Daoy (cell line): ENCODE data around the gene SLC22A14. TPM values are rescaled to one million over a fixed set of nuclear protein-coding genes. Genes with fewer than 3 reads are reported as not detected.
A peak's percentile ranks its signal among the peaks of the same experiment; 100 is the strongest.
"Not testable (repeated sequence)": the region's sequence is repeated elsewhere in the genome, so short reads cannot be mapped to it uniquely, and the experiment has no call there.

Experiments used
- DNase-seq: peaks from one replicate; pipeline ENCODE4 v3.0.0-alpha.2; 2015; ENCODE audit warnings: low read depth
- total RNA-seq: library from RNA; depleted of rRNA; stranded (reverse); fragments of >200 nt; shearing (Covaris generic); gene quantifications from 2 replicates; pipeline ENCODE4 v1.2.3, GENCODE V29; 2014

SLC22A14 gene
- total RNA-seq, 1 experiment from 2014 or later, result not detected

DNA sequence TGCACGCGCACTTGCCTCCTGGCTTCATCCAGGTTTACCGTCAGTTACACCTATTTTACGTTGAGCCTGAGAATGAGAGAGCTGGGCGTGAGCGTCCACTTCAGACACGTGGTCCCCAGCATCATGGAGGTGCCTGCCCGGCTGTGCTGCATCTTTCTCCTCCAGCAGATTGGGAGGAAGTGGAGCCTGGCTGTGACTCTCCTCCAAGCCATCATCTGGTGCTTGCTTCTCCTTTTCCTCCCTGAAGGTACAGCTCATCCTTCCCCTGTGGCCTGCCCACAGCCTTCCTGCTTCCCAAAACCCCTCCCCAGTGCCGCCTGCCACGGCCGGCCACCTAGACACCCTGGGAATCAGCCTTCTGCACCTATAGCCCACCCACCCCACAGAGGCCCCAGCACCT, 31.6 kb downstream of the SLC22A14 start:
- DNase-seq, result no peak

DNA sequence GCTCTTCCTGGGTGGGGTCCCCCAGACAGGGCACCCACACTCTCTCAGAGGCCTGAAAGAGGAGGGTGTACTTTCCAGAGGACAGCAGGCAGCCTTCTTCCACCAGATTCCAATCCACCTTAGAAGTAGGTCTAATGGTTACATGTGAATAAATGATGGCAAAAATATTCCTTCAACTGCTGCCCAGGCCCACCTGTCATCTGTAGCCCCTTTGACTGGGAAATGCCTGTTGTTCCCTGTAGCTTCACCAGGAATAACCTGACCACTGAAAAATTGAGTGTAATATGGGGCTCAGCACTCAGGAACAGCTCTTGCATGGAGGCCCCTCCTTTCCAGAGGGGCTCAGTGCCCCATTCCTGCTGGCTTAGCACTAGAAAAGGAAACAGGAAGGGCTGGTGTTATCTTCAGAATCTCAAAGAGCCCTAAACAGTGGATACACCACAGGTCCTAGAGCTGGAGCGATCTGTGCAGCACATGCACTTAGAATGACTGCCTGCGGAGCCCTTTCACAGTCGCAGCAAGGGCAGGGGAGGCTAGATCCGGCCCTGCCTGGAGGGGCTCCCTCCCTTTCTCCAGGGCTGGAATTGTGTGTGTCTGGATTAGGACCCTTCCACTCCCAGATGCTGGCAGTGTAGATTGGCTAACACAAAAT, 32.1 kb downstream of the SLC22A14 start:
- DNase-seq, result no peak

DNA sequence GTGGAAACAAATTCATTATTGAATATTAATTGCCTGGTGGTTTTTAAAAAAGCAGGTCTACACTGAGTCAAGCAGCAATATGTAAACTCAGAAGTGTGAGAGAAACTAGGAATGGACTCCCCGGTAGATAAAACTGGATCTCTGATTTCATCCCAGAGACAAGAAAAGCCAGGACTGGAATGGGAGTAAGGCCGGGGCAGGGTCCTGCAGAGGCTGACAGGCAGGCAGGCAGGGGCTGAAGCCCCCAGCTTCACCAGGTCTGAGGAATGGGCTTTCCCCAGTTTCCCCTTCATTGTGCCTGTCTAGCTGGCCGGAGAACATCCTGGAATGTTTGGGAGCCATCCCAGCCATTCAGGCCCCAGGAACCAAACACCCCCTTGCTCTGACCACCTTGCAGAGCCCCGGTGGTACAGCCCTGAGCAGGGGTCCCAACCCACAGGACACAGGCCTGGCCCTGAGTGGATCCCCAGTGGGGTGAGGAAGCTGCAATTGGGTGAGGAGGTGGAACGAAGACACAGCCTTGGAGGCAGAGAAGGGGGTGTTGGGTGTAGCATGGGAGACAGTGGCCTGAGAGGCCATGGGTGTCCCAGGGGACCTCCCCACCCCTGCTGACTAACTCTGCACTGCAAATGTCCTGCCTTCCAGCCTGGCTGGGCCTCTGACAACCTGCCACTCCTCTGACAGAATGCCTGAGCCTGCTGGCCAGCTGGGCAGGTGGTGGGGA, 32.8 kb downstream of the SLC22A14 start:
- DNase-seq, result no peak

DNA sequence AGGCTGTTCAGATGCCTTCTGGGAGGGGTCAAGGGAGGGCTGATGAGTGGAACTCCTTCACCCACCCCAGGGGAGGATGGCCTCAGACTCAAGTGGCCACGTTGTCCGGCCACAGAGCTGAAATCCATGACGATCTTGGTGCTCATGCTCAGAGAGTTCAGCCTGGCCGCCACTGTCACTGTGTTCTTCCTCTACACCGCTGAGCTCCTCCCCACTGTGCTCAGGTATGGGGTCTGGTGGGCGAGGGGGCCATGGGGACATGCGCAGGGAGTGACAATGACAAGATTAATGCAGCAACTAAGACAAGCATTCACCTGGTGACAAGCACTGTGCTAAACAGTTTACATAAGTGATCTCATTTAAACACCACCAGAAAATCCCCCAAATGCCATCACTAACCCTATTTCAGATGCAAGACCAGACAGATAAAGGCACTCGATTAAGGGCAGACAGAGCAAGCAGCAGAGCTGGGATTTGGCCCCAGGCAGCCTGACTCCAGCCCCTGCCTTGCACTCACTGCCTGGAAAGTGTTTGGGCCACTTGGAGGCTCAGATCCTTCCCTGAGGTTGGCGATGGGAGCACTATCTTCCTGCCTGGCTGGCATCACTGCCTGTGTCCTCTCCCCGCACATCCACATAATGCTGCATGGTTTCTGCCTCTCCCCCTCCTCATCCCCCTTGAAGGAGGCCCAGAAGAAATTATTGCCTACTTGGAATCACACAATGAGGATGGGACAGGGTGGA, 33.6 kb downstream of the SLC22A14 start:
- DNase-seq, result no peak

DNA sequence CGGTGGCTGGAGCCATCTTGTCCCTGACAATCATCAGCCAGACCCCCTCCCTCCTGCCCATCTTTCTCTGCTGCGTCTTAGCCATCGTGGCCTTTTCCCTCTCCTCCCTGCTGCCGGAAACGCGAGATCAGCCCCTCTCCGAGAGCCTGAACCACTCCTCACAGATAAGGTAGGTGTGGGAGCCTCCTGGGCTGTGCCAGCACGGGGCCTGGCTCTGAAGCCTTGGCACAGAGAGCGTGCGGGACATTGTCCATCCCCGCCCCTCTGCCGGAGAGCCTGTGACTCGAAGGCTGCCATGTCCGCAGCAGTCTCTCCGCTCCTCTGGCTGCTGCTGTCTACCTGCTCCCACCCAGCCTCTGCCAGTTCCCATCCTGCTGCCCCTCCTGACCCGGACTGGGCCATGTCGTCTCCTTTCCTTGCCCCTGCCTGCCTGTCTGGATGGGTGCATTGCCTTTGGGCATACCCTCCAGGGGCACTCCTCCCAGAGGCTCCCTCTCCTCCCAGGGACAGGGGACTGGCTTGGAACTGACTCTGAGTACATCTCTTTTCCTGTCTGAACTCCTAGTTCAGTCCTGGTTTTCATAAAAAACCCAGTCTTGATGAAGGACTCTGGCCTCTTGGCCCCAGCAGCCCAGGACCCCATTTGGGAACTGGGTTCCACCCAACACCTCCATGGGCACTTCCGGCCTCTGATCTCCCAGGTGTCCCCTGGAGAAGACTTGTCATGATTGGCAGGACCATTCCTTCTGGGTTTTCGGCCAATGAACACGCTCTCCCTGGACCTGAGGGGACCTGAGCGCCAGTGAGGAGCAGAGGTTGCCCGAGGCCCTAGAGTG, 34.5 kb downstream of the SLC22A14 start:
- DNase-seq, result no peak

DNA sequence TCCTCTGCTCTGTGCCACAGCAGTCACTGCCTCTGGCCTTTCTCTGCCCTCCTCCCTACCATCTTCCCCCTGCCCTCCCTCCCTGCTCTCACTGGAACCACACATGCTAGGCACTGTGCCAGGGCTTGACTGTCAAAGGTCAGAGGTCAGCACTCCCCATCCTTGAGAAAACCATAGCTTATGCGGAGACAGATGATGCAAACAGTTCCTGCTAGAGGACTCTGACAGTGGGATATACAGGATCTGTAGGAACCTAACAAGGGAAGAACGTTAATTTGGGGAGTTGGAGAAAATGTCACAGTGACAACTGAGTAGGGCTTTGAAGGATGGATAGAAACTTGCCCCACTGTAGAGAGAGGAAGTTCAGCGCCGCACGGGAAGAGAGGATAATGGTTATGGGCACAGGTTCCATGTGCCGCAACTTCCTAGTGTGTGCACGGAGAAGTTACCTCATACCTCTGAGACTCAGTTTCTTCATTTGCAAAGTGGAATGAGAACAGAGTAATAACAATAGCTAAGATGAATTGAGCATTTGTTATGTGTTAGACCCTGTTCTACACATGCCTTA, 35.2 kb downstream of the SLC22A14 start:
- no peak for DNase-seq

DNA sequence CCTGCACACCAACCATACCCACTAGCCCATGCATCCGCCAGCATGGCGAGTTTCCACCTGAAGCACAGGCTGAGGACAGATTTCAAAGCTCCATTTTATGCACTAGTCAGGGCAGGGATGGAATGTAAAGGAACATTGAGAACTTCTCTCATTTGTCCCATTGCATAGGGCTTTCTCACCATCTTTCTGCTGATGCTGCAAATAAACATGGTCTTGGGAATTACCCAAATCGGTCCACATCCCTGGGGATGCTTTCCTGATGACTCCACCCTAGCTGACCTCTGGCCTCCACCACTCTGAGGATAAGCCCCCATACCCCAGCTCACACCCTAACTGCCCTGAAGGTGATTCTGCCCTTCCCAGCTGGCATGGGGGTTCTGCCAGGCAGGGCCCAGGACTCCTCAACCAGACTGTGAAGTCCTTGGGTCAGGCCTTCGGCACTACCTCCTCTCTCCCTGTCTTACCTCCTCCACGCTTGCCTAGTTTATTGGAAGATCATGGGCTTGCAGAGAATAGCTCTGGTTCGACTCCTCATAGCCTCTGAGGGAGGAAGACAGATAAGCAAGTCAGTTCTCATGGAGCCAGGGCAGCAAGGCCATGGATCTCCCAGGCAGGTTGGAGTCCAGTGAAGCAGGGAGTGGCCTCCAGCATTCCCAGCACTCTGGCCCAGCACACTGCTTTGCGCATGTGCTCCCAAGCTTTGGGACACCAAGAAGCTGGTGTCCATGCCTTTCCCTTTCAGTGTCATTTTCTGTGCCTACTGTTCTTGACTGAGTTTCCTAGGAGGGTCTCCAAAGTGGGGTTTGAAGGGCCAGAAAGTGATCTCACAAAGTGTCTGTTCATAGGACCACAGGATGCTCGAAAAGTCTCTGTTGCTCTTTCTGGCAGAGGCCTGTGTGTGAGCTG, 36.9 kb downstream of the SLC22A14 start:
- no peak for DNase-seq

DNA sequence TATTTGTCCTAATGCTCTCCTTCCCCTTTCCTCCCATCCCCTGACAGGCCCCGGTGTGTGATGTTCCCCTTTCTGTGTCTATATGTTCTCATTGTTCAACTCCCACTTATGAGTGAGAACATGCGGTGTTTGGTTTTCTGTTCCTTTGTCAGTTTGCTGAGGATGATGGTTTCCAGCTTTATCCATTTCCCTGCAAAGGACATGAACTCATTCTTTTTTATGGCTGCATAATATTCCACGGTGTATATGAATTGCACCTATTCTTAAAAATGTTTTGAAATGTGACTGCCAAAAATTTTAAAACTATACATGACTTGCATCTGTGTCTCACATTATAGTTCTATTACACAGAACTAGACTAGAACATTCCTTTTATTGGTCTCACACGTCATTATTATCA, 38.5 kb downstream of the SLC22A14 start:
- DNase-seq, result not testable (repeated sequence)

DNA sequence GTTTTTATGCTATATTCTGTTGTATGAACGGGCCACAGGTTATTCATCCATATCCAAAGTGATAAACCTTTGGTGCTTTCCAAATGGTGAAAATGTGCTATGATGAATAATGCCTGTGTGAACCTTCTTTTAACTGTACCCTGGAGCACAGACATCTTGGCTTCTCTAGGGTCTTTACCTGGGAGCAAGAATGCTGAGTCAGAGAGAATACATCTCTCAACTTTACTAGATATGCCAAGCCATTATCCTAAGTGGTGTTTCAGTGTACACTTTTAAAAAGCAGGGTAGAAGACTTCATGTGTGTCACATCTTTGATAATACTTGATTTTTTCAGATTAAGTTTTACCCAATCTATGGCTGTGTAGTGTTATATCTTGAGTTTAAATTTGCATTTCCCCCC, 41.0 kb downstream of the SLC22A14 start:
- DNase-seq, result no peak

DNA sequence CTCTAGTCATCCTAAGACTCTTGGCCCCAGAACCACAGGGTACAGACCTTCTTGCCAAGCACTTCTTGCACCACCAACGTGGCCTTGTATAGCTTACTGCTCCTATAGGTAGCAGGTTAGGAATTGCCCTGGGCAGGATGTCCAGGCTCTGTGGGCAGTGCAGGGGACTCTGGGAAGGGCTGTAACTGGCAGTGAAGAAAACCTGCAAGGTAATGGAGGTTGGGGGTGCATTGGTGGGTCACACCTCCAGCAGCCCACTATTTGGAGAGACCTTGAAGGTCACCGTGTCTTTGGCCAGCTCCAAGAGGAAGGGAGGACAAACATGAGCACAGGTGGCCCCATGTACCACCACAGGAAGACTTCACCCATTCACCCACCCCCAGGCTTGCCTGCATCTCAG, 43.2 kb downstream of the SLC22A14 start:
- no peak for DNase-seq

DNA sequence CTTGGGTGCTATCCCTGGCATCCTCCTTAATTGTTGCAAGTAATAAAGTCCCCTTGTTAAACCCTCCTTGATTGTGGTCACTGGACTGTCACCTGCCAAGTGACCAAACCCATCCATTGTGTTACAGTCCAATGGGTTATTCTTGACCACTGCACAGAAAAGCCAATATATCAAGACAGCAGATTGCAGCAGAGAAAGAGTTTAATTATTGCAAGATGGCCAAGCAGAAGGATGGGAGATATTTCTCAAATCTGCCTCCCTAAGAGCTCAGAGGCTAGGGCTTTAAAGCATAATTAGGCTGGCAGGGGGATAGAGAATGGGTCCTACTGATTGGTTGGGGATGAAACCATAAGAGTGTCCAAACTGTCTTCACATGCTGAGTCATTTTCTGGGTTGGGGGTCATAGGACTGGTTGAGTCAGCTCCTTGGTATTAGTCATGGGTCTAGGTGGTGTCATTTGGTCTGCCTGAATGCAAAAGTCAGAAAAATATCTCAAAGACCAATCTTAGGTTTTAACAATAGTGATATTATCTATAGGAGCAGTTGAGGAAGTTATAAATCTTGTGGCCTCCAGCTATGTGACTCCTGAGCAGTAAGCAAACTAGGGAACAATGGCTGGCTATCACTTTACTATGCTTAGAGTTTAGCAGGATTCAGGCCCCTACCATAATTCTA, 45.4 kb downstream of the SLC22A14 start:
- peak; percentile 64 for DNase-seq

DNA sequence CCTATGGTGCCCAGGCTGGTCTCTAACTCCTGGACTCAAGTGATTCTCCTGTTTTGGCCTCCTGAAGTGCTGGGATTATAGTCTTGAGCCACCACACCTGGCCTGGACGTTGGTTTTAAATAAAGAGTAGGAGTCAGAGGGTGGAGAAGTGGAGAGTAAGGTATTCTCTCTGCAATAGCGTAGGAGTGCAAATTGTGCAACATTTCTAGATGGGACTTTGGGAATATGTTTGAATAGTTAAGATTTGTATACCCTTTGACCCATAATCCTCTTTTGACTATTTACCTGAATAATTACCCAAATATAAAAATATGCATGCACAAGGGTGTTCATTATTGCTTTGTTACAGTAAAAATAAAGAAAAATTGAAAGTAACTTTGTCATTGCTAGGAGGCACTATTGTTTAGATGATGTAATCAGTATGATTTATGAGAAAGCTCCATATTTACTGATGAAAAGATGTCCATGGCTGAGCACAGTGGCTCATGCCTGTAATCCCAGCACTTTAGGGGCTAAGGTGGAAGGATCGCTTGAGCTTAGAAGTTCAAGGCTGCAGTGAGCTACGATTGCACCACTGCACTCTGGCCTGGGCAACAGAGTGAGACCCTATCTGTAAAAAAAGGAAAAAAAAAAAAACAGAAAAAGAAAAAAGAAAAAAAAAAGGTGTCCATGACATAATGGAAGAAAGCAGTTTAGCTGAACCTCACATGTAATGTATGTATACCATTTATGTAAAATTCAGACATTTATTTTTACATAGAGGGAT, 49.3 kb downstream of the SLC22A14 start:
- no peak for DNase-seq

DNA sequence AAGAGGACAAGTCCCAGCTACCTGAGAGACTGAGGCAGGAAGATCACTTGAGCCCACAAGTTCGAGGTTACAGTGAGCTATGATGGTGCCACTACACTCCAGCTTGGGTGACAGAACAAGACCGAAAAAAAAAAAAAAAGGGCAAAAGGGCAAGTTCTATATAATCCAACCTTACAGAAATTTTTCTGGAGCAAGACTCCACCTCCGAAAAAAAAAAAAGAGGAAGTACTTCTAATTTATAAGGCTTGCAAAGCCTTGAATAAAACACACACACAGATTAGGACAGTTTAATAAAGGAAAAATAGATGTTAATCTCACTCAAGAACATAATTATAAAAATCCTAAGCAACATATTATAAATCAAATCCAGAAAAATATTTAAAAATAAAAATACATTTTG, 50.1 kb downstream of the SLC22A14 start:
- no peak for DNase-seq

DNA sequence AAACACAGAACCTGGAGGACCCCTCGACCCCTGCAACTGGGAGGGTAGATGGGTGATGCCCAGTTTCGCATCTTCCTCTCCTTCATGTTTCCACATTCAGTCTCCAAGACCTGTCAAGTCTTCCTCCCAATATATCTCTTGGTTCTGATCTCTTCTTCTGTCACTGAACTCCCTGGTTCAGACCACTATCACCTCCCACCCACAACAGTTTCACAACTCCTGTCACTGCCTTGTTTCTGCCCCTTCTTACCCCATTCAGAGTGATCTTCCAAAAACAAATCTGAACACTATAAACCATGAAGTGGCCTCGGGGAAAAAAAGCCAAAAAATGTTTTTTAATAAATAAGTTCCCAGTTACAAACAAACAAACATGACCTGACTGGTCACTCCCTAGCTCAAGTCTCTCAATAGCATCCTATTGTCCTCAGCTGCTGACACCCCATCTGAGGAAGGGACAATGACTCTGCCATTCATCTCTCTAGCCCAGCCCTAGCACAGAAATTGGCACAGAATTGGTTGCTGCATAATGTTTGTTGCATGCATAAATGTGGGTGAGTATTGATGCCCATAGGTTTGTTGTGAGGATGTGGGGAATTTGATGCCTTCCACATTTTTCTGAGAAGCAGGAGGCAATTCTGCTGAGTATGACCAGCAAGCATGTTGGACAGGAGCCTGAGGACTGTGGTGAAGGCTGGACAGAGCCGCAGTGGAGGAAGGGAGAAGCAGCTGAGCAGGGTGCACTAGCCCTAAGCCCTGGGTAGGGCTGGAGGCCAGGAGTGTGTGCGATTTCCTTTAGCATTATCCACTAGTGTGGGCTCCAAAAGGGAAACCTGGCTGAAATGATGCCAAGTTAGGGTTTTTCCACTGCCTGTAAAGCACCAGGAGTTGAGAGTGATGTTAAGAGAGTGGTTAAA, 52.3 kb downstream of the SLC22A14 start:
- no peak for DNase-seq

DNA sequence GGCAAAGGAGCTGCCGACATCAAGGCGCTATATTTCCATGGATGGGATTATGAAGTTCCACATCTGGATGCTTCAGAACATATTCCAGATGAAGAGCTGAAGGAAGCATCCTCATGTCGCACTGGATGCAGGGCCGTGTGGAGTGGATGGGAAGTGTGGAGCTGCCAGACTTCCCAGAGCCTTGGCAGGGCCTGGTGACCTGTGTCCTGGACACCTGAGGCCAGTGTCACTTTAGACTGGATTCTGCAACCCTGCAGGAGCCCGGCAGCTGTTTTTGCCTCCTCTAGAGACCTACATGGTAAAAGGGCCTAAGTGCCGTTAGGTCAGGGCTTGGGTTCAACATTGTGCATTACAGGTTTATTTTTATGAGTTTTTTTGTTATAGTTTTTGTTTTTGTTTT, 53.2 kb downstream of the SLC22A14 start:
- no peak for DNase-seq

DNA sequence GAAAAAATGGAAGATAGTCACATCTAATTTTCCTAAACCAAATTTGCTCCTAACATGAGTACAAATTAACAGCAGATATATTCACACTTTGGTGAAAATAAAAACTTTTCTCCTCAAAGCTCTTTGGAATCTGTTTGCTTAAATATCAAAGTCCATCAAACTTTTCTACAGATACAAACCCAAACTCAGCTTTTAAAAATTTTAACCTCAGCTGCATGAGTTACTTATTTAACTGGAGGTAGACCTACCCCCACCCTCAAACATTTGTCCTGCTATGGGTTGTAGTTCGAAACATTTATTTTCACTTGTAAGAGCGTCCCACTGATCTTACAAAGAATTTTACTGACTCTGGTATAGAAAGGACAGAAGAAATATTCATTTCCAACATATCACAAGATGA, 55.6 kb downstream of the SLC22A14 start:
- no peak for DNase-seq

DNA sequence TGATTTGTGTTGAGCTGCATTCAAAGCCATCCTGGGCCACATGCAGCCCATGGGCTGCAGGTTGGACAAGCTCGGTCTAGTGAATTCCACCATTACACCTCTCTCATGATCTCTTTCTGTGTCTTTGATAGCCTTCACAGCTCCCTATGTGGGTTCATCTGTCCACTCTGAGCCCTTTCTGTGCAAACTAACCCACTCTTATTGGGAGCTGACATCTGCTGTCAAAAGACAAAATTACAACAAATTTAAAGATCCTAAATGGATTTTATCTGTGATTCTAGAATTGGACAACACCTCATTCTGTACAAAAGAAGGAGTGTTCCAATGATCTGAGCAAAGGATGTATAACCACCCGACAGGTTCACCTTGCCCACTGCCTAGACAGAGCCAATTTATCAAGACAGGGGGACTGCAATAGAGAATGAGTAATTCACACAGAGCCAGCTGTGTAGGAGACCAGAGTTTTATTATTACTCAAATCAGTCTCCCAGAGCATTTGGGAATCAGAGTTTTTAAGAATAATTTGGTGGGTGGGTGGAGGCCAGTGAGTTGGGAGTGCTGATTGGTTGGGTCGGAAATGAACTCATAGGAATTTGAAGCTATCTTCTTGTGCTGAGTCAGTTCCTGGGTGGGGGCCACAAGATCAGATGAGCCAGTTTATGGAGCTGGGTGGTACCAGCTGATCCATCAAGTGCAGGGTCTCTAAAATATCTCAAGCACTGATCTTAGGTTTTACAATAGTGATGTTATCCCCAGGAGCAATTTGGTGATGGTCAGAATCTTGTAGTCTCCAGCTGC, 61.9 kb downstream of the SLC22A14 start:
- no peak for DNase-seq
